Prostate gland (tissue), 2 donors: ENCODE data around the gene CNOT9.

Experiments used
- POLR2A ChIP-seq: fragments of 450-650 bp; IDR thresholded peaks from one replicate; pipeline ENCODE4 v1.6.1; 2016; ENCODE audit warnings: antibody characterized with exemption, mild to moderate bottlenecking
- POLR2AphosphoS5 ChIP-seq: sonication (generic); formaldehyde crosslinking; IDR thresholded peaks from one replicate; pipeline ENCODE4 v1.6.1; 2017; ENCODE audit warnings: antibody characterized with exemption
- TF ChIP-seq, protein P1 (sequence below), 4 experiments: fragments of 200-600 bp in 2 of 4; fragments of 450-650 bp in 2 of 4; sonication (generic) in 2 of 4; IDR thresholded peaks; 1 replicate in 3 of 4; 2 replicates in 1 of 4; pipeline ENCODE4 v1.5.1; 2016 to 2019; ENCODE audit warnings: antibody characterized with exemption in 4 of 4, mild to moderate bottlenecking in 2 of 4, moderate library complexity in 2 of 4

DNA sequence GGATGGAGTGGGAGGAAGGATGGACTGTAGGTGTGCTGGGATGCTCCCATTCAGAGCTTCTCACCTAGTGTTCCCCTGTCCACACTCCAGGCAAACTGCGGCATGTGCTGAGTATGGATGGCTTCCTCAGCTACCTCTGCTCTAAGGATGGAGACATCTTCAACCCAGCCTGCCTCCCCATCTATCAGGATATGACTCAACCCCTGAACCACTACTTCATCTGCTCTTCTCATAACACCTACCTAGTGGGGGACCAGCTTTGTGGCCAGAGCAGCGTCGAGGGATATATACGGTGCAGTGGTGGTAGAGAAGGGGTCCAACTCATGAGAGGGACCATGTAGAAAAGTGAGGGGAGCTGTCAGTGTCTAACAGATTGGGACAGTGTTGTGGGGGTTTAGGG, 59.3 kb downstream of the CNOT9 start:
- no peak for TF ChIP-seq POLR2A
- TF ChIP-seq POLR2AphosphoS5: no peak
- TF ChIP-seq, protein P1, sequence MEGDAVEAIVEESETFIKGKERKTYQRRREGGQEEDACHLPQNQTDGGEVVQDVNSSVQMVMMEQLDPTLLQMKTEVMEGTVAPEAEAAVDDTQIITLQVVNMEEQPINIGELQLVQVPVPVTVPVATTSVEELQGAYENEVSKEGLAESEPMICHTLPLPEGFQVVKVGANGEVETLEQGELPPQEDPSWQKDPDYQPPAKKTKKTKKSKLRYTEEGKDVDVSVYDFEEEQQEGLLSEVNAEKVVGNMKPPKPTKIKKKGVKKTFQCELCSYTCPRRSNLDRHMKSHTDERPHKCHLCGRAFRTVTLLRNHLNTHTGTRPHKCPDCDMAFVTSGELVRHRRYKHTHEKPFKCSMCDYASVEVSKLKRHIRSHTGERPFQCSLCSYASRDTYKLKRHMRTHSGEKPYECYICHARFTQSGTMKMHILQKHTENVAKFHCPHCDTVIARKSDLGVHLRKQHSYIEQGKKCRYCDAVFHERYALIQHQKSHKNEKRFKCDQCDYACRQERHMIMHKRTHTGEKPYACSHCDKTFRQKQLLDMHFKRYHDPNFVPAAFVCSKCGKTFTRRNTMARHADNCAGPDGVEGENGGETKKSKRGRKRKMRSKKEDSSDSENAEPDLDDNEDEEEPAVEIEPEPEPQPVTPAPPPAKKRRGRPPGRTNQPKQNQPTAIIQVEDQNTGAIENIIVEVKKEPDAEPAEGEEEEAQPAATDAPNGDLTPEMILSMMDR (IDR thresholded peaks at IDR 0.05): no peak
